Endodermal cell (in vitro differentiated cells): ENCODE results near the gene HOXD11. TPM values are rescaled to one million over a fixed set of nuclear protein-coding genes. Genes with fewer than 3 reads are reported as not detected.

Experiments
- DNase-seq: peaks from one replicate; pipeline ENCODE4 v3.0.0-alpha.2; 2017
- H3K27ac ChIP-seq: 2 replicates; pipeline ENCODE4 v1.5.1; 2013; ENCODE audit warnings: mild to moderate bottlenecking, low read depth, low read length, moderate library complexity
- H3K27me3 ChIP-seq: 2 replicates; pipeline ENCODE4 v1.6.1; 2013; ENCODE audit warnings: mild to moderate bottlenecking, low read length, moderate library complexity; ENCODE audit not compliant: insufficient read depth, control insufficient read depth, poor library complexity, severe bottlenecking
- H3K36me3 ChIP-seq: 2 replicates; pipeline ENCODE4 v1.7.0; 2013; ENCODE audit warnings: mild to moderate bottlenecking, low read length, moderate library complexity; ENCODE audit not compliant: control insufficient read depth, insufficient read depth
- H3K4me1 ChIP-seq: one replicate; pipeline ENCODE4 v1.7.0; 2013; ENCODE audit warnings: low read length; ENCODE audit not compliant: control insufficient read depth, insufficient read depth
- H3K4me3 ChIP-seq: 2 replicates; pipeline ENCODE4 v1.5.1; 2013; ENCODE audit warnings: mild to moderate bottlenecking, low read length, moderate library complexity
- H3K9ac ChIP-seq: 2 replicates; pipeline ENCODE4 v1.6.1; 2013; ENCODE audit warnings: mild to moderate bottlenecking, low read length, moderate library complexity; ENCODE audit not compliant: poor library complexity, severe bottlenecking; ENCODE audit errors: extremely low read depth
- H3K9me3 ChIP-seq: 2 replicates; pipeline ENCODE4 v1.6.1; 2013; ENCODE audit warnings: mild to moderate bottlenecking, low read length, moderate library complexity; ENCODE audit not compliant: control insufficient read depth
- H3K27ac Mint-ChIP-seq: 2 replicates; pipeline ENCODE4 v1.8.0; 2020; ENCODE audit warnings: mixed read lengths
- H3K27me3 Mint-ChIP-seq: 2 replicates; pipeline ENCODE4 v1.8.0; 2021; ENCODE audit warnings: mild to moderate bottlenecking, mixed read lengths; ENCODE audit not compliant: insufficient read depth
- H3K36me3 Mint-ChIP-seq: 2 replicates; pipeline ENCODE4 v1.8.0; 2020; ENCODE audit warnings: low read depth, mixed read lengths
- H3K4me1 Mint-ChIP-seq: 2 replicates; pipeline ENCODE4 v1.8.0; 2020; ENCODE audit warnings: mixed read lengths
- H3K4me3 Mint-ChIP-seq: 2 replicates; pipeline ENCODE4 v1.8.0; 2020; ENCODE audit warnings: mild to moderate bottlenecking, moderate library complexity, mixed read lengths
- H3K9me3 Mint-ChIP-seq: 2 replicates; pipeline ENCODE4 v1.8.0; 2020; ENCODE audit warnings: mild to moderate bottlenecking, mixed read lengths
- WGBS, 2 experiments: methylation state at CpG; one replicate each; pipeline versions ENCODE4 v1.1.5 to v1.1.7; 2013; ENCODE audit warnings: missing lambda C conversion rate in 2 of 2, mixed read lengths in 1 of 2; ENCODE audit not compliant: insufficient coverage in 1 of 2, insufficient read length in 1 of 2; 5-methylcytosine and 5-hydroxymethylcytosine counted together
- total RNA-seq, 2 donors: library from RNA; stranded (reverse); fragmentation: NEBNext Ultra II Directional in 1 of 2; extraction: Animal tissue kit (Norgen Biotek cat#: 25700) in 1 of 2; gene quantifications; 2 replicates in 1 of 2; 3 replicates in 1 of 2; pipeline ENCODE4 v1.2.1, GENCODE V29; 2021
- TF ChIP-seq, protein P1 (sequence below): fragments of 200-600 bp; sonication (generic); conservative IDR thresholded peaks from 2 replicates; pipeline ENCODE4 v1.5.0; 2021; ENCODE audit warnings: antibody characterized with exemption, mild to moderate bottlenecking

HOXD11 gene
- total RNA-seq, 2 donors from 2014 or later = not detected

DNA sequence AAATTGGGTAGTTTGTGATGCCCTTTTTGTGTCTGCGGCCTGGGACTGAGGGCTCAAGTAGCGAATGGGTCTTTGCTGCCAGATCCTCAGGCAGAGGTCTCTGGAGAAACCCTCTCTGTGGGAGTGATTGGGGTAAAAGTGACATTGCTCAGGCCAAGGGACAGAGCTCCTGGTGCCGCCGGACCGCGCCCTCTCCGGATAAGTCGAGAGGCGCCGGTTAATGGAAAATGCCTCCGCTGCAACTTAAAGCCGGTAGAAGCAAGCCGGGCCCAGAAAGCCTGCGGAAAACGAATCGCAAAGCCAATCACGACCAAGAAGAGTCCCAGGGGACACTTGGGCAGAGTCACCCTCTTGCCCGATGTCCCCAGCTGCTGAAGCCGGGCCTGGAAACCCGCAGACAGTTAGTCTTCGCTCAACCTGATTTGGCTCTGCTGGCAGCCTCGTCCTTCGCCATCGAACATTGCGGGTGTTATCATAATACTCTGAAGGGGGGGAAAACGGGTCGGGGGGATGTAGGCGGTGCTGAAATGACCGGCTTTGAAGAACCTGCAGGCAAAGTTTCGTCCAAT lies 7.8 kb upstream of the HOXD11 start:
- Mint-ChIP-seq H3K27me3 (peaks cover 100% of the 10 kb centered on the region), H3K9me3 (no peaks in the 10 kb centered on the region)
- H3K27me3 ChIP-seq = peaks cover 100% of the 10 kb centered on the region

DNA sequence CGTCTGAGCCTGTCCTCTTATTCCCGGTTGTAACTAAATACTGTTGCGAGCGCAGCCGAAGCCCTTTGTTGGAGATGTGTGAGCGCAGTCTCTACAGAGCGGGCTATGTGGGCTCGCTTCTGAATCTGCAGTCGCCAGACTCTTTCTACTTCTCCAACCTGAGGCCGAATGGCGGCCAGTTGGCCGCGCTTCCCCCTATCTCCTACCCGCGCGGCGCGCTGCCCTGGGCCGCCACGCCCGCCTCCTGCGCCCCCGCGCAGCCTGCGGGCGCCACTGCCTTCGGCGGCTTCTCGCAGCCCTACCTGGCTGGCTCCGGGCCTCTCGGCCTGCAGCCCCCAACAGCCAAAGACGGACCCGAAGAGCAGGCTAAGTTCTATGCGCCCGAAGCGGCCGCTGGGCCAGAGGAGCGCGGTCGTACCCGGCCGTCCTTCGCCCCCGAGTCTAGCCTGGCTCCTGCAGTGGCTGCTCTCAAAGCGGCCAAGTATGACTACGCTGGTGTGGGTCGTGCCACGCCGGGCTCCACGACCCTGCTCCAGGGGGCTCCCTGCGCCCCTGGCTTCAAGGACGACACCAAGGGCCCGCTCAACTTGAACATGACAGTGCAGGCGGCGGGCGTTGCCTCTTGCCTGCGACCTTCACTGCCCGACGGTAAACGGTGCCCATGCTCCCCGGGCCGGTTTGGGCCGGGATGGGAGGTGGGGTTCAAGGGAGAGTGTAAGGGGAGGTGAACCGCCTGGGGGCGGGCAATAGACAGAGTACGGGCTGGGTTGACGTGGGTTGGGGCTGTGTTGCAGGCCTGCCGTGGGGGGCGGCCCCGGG lies 7.1 kb upstream of the HOXD11 start, which contains the start of gene HOXD12:
Gene HOXD12 (plus strand): TSS at position 68 of the 819 bp plus-strand sequence. CDS start 7 bp downstream, at position 75.
- Histone ChIP-seq H3K4me1 (no peaks in the 10 kb centered on the region), H3K9ac (no peak within 1 kb of the TSS), H3K27me3 (peaks cover 100% of the 10 kb centered on the region), H3K9me3 (no peaks in the 10 kb centered on the region), H3K27ac (no peak within 1 kb of the TSS), H3K36me3 (no peaks in the 10 kb centered on the region), H3K4me3 (peak within 1 kb of the TSS; percentile 61)
- Mint-ChIP-seq H3K27ac (no peak within 1 kb of the TSS), H3K27me3 (peaks cover 100% of the 10 kb centered on the region), H3K36me3 (no peaks in the 10 kb centered on the region), H3K9me3 (no peaks in the 10 kb centered on the region), H3K4me3 (peak within 1 kb of the TSS; percentile 43), H3K4me1 (peaks cover 35% of the 10 kb centered on the region)
- peak; percentile 71 for DNase-seq
- 4% methylated on average over 30 to 70 of the region's 70 CpGs for WGBS, 2 experiments
- TF ChIP-seq, protein P1, sequence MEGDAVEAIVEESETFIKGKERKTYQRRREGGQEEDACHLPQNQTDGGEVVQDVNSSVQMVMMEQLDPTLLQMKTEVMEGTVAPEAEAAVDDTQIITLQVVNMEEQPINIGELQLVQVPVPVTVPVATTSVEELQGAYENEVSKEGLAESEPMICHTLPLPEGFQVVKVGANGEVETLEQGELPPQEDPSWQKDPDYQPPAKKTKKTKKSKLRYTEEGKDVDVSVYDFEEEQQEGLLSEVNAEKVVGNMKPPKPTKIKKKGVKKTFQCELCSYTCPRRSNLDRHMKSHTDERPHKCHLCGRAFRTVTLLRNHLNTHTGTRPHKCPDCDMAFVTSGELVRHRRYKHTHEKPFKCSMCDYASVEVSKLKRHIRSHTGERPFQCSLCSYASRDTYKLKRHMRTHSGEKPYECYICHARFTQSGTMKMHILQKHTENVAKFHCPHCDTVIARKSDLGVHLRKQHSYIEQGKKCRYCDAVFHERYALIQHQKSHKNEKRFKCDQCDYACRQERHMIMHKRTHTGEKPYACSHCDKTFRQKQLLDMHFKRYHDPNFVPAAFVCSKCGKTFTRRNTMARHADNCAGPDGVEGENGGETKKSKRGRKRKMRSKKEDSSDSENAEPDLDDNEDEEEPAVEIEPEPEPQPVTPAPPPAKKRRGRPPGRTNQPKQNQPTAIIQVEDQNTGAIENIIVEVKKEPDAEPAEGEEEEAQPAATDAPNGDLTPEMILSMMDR = no peak

More for the DNA sequence above, 7.8 kb upstream of the HOXD11 start:
- WGBS, 2 experiments = 4 to 5% methylated on average over 19 to 30 of the region's 30 CpGs
- no peaks in the 10 kb centered on the region for H3K36me3 ChIP-seq
- TF ChIP-seq, protein P1 = no peak
- Mint-ChIP-seq H3K27ac (no peak overlapping the region), H3K4me1 (peaks cover 30% of the 10 kb centered on the region), H3K4me3 (peak overlapping the region; percentile 43), H3K36me3 (no peaks in the 10 kb centered on the region)
- no peaks in the 10 kb centered on the region for H3K4me1 ChIP-seq
- DNase-seq = peak; percentile 68
- no peak overlapping the region for H3K4me3 ChIP-seq
- no peak overlapping the region for H3K9ac ChIP-seq
- H3K27ac ChIP-seq = no peak overlapping the region
- H3K9me3 ChIP-seq = no peaks in the 10 kb centered on the region

DNA sequence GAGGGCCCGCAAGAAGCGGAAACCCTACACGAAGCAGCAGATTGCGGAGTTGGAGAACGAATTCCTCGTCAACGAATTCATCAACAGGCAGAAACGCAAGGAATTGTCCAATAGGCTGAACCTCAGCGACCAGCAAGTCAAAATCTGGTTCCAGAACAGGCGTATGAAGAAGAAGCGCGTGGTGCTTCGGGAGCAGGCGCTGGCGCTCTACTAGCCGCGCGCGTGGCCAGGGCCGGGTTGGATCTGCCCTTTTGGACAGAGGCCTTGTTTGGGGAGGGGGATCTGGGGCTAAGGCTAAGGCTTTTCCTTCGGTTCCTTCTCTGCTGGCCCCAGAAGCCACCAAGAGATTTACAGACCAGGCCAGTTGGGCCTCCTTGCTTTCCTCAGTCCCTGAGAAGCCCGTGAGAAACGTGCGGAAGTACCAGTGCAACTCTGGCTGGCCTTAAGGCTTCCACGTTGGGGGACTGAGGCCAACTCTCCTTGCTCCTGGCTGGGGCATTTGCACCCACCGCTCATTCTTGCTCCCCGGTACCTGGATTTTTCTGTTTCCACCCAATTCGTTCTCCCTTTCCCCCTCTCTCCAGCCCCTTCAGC lies 6.4 kb upstream of the HOXD11 start:
- 8 to 10% methylated on average over 18 to 28 of the region's 28 CpGs for WGBS, 2 experiments
- no peaks in the 10 kb centered on the region for H3K36me3 Mint-ChIP-seq
- peaks cover 40% of the 10 kb centered on the region for H3K4me1 Mint-ChIP-seq
- no peak overlapping the region for H3K27ac Mint-ChIP-seq
- H3K4me1 ChIP-seq = no peaks in the 10 kb centered on the region
- H3K9me3 ChIP-seq = no peaks in the 10 kb centered on the region
- H3K9me3 Mint-ChIP-seq = no peaks in the 10 kb centered on the region
- no peak overlapping the region for H3K9ac ChIP-seq
- H3K4me3 ChIP-seq = no peak overlapping the region
- H3K27me3 ChIP-seq = peaks cover 100% of the 10 kb centered on the region
- peaks cover 100% of the 10 kb centered on the region for H3K27me3 Mint-ChIP-seq
- H3K4me3 Mint-ChIP-seq = no peak overlapping the region
- TF ChIP-seq, protein P1 = no peak
- no peaks in the 10 kb centered on the region for H3K36me3 ChIP-seq
- no peak overlapping the region for H3K27ac ChIP-seq
- DNase-seq = peak; percentile 55
